Fibroblast of skin of back (primary cell): ENCODE measurements around the gene RIPOR2. TPM values are rescaled to one million over a fixed set of nuclear protein-coding genes. Genes with fewer than 3 reads are reported as not detected.

Source experiments
- DNase-seq: peaks from one replicate; pipeline ENCODE4 v3.0.0-alpha.2; 2013
- polyA plus RNA-seq, 2 experiments: library from polyadenylated mRNA; unstranded; fragments of 120-200 nt; gene quantifications; one replicate each; pipeline ENCODE4 v1.2.1, GENCODE V29; 2013; ENCODE audit not compliant: insufficient read length in 2 of 2

Gene RIPOR2
- 0.86 TPM for polyA plus RNA-seq (2013, experiment 1 of 2; ENCODE audit: insufficient read length)
- 0.38 TPM for polyA plus RNA-seq (2013, experiment 2 of 2; ENCODE audit: insufficient read length)

- peak; percentile 32 for DNase-seq
Observed at GRCh38 chr6:24935366-24936152, at the start of gene RIPOR2. TSS of gene RIPOR2 (minus strand) at chr6:24935960. CDS start at chr6:24935898, 62 bp downstream.

- no peak for DNase-seq
Observed at GRCh38 chr6:24985323-24985722, 49.6 kb upstream of the RIPOR2 start.

GRCh38 chr6:24982231-24982630, 46.5 kb upstream of the RIPOR2 start:
- peak; percentile 73 for DNase-seq

GRCh38 chr6:24981386-24981760, 45.6 kb upstream of the RIPOR2 start:
- DNase-seq: peak; percentile 81

- peak; percentile 74 for DNase-seq
Observed at GRCh38 chr6:24980507-24981385, 45.0 kb upstream of the RIPOR2 start.

- peak; percentile 59 for DNase-seq
Observed at GRCh38 chr6:24979176-24979575, 43.4 kb upstream of the RIPOR2 start.

- peak; percentile 20 for DNase-seq
Observed at GRCh38 chr6:24974182-24975171, 38.7 kb upstream of the RIPOR2 start.

GRCh38 chr6:24972311-24972958, 36.7 kb upstream of the RIPOR2 start:
- DNase-seq: no peak

- no peak for DNase-seq
Observed at GRCh38 chr6:24971067-24971466, 35.3 kb upstream of the RIPOR2 start.

GRCh38 chr6:24969343-24969860, 33.6 kb upstream of the RIPOR2 start:
- no peak for DNase-seq

GRCh38 chr6:24968783-24969182, 33.0 kb upstream of the RIPOR2 start:
- DNase-seq: no peak

GRCh38 chr6:24967211-24967610, 31.5 kb upstream of the RIPOR2 start:
- no peak for DNase-seq

- no peak for DNase-seq
Observed at GRCh38 chr6:24966381-24966780, 30.6 kb upstream of the RIPOR2 start.

- no peak for DNase-seq
Observed at GRCh38 chr6:24963887-24964570, 28.3 kb upstream of the RIPOR2 start.

GRCh38 chr6:24963339-24963738, 27.6 kb upstream of the RIPOR2 start:
- DNase-seq: no peak

- no peak for DNase-seq
Observed at GRCh38 chr6:24961852-24962251, 26.1 kb upstream of the RIPOR2 start.

- no peak for DNase-seq
Observed at GRCh38 chr6:24960991-24961475, 25.3 kb upstream of the RIPOR2 start.

GRCh38 chr6:24959319-24959718, 23.6 kb upstream of the RIPOR2 start:
- no peak for DNase-seq

- no peak for DNase-seq
Observed at GRCh38 chr6:24957199-24957598, 21.4 kb upstream of the RIPOR2 start.

GRCh38 chr6:24953726-24954125, 18.0 kb upstream of the RIPOR2 start:
- DNase-seq: no peak
